Suppressor macrophage treated with lipopolysaccharide for 1 hour (primary cell): ENCODE results near the gene SSBP3.
"Not testable (repeated sequence)": the region's sequence is repeated elsewhere in the genome, so short reads cannot be mapped to it uniquely, and the experiment has no call there.

Experiments
- DNase-seq, 3 donors: peaks; one replicate each; pipeline ENCODE4 v3.0.0-alpha.2; 2020 to 2022

SSBP3 gene

DNA sequence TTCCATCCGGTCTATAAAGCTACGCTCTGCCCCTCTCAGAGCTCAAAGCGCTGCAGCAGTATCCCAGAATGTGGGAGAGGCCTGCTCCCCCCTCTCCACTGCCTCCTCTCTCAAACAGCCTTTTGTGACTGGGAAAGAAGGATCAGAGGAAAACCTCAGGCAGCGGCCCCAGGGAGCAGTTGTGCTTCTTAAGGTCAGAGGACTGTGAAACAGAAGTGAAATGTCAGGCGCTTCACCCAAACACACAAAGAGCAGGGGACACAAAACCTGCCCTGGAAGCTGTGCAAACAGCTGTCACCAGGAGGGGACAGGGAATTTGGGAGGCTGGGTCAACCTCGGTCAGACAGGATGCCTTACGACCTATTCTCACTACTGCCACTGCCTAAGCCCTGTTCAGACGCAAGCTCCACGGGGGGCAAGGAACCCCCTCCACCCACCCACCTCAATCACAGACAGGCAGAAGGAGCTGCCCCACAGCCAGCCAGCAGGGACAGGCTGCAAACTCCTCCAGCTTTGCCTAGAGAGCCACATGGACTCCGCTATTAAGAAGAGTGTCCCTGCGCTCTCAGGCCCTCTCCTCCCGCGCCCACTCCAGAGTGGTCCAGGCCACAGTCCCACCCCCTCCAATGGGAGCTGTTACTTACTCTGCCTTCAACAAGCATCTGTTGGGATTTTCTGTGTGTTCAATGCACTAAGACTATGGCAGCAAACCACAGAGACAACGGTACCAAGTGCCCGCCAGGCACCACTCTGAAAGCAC, 14.6 kb downstream of the SSBP3 start:
- DNase-seq, result no peak

DNA sequence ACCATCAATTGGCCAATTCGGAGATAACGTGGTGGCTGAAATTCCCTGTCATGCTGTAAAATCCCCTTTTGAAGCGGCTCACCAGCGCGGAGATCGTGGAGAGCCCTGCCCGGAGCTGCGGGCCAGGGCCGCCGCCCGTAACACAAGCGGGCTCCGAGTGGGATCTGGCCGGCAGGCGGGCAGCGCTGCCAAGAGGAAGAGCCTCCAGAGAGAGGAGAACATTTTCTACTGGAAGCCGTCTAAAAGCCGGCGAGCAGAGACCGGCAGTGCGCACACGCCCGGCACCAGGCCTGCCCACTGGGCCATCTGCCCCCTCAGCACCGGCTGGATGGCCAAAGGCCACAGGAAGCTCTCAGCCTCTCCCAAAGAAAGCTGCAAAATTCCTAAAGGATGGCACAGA, 15.5 kb downstream of the SSBP3 start:
- DNase-seq, result no peak

DNA sequence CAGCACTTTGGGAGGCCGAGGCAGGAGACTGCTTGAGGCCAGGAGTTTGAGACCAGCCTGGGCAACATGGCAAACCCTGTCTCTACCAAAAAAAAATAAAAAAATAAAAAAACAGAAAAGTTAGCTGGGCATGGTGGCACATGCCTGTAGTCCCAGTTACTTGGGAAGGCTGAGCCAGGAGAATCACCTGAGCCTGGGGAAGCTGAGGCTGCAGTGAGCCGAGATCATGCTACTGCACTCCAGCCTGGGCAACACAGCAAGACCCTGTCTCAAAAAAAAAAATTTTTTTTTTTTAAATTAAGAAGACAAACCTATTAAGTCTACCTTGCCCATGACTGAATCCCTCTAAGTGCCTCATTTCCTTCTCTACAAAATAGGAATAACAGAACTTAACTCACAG, 16.6 kb downstream of the SSBP3 start:
- DNase-seq, result not testable (repeated sequence)

DNA sequence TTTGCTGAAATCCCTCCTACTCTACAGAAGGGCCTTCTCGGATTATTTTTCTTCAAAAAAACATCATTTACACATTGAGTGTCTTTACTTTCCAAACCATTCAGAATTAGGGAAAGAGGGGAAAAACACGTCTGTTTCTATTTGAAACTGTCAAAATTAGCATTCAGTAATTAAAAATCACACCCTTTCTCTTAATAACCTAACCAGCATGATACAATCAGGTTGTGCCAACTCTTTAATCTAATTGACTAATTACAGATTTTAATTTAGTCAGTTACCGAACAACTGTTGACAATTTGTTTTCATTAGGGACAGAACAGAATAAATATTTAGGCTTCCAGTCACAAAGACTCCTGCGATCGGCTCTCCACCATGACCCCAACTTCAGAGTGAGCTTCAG, 18.8 kb downstream of the SSBP3 start:
- no peak for DNase-seq

DNA sequence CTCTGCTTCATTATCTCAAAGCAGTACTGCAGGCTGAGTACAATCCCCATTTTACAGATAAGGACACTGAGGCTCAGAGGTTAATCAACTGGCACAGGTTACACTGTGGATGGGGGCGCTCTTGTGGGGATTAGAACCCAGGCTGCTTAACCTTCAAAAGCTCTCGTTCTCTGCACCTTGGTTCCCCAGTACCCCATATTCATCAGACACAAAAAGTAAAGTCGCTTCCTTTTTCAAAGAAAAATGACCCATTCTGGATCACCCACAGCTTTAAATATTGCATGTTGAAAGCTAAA, 20.5 kb downstream of the SSBP3 start:
- DNase-seq, result no peak

DNA sequence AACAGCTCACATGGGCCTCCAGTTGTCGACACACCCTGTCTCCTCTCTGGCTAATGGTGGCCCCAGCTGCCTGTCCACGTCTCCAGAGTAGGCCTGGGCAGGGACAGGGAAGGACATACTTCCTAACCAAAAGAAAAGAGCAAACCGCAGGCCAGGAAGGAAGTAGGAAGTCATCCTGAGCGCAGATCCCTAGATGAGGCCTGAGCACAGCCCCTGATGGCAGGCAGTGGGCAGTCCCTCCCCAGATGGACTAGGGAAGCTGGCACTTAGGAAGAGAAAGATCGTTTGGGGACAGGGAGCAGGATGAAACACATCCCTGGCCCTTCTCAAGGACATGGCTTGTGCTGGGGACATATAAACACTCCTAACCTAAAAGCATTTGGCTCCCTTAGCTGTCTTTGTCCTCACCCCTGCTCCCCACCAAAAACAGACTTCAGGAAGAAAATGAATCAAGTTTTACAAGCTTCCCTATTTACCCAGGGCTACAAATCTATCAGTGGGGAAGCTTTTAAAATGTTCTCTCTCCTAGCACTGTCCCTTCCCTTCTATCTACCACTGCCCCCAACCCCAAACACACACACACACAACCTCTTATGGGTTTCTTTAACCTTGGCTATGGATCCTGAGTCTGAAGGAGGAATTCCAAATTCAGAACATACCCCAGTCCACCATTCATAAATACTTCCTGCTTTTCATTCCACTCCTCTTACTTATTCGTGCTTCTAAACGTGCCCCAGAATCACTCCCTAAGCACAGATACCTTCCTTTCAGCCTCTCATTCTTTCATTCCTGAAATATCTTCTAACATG, 21.1 kb downstream of the SSBP3 start:
- peak in 1 of 3 donors; percentile 22 for DNase-seq

DNA sequence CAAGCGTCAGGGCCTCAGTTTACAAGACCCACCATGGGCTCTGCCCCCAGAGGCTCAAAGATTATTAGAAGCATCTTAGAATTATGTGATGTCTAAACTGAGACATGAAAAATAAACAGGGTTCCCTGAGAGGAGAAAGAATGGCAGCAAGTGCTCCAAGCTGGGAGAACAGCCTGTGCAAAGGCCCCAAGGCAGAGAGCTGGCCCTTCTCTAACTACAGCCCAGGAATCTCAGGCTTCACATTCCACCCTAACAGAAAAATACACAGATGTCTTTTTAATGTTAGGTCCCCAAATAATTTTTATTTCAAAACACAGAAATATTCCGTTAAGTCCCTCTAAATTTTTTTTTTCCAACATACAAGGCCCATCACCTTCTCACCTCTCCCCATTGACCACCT, 21.7 kb downstream of the SSBP3 start:
- no peak for DNase-seq

DNA sequence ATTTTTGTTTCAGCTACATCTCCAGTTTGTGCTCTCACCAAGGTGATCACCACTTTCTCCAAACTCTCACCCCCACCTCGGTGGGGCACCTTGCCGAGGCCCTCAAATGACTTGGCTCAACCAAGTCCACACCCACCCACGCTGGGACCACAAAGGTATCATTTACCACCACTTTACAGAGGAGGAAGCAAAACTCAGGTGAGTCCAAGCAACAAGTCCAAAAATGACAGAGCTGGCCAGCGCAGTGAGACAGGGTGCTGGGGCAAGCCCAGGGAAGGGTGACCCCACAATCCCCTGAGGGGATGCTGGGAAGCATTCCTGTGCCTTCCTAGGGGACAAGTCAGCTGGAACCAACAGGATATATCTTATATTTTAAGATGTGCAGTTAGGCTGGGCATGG, 24.7 kb downstream of the SSBP3 start:
- DNase-seq, result no peak

DNA sequence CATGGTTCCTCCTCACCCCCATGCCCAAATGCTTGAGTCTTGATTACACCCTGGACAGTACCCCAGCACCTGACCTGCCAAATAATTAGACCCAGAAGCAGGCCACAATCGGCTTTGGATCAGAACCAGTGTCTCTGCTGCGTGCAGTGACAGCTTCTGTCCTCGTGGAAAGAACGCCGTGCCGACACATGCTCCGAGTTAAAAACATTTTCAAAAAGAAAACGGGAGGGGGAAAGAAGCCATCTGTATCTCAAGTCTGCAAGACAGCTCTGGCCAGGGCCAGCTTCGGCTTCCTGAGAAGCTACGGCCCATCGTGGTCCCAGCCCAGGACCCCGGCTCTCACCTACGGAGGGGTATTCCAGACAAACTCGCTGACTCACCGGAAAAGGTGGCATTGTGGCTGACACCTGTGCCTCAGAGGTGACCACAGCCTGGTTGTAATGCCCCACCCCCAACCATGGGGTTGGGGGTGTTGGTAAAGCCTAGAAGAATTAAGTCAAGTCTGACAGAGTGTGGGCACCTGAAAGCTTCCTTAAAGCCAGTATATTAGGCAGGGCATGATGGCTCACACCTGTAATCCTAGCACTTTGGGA, 25.8 kb downstream of the SSBP3 start:
- DNase-seq, result no peak

DNA sequence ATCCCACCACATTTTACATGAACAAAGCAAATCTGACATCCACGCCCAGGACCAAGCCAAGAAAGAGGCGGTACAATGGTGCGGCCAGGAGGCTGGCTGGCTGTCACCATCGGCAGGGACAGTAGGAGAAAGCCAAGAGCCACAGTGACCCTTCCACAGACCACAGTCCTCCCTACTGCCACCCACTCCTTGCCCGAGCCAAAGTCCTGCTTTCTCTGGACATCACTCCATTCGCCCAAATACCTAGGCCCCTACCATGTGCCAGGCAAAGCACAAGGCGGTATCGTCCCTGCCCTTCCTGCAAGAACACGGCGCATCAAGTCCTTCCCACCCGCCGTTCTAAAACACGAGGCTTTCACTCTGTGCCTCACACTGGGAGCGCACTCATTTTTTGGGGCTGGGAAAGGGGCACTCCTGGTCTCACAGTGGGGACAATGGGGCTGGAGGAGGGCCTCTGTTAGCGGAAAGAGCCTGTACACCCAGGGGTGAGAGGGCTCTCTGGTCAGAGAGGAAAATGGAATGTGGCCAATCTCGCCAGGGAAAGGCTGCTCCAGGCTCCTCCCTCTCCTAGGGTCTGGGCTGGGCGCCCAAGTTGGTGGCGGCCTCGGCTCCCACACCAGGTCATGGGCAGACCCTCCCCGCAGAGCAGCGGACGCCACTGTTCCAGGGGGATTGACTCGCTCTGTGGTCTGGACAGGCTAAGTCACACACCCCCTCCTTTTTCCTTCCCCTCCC, 26.5 kb downstream of the SSBP3 start:
- no peak for DNase-seq

DNA sequence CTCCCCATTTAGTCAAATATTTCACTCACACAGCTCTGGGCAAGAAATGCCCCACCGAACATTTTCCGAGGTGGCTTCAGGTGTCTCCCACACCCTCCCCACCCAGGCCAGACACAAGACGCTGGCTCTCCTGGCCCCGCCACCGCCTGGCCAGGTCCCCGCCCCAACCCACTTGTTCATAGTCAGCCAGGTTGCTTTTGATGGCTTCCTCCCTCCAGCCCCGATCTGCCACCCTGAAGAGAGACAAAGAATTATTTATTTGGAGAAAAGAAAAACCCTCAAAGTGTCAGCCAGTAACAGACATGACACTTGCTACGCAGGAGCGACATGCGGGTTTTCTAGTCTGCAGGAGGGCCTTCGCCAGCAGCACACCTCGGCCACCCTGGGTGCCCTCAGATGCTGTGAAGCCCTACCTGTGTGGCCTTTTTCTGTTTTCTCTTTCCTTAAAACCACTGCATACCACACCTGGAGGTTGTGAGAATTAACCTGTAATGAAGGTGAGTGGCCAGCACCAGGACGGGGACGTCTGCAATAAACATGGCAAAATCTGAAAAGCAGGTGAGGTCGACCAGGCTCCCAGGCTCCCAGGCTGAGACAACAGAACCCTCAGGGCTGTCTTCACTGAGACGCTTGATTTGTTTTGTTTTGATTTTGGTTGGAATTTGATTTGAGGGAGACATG, 27.2 kb downstream of the SSBP3 start:
- no peak for DNase-seq

DNA sequence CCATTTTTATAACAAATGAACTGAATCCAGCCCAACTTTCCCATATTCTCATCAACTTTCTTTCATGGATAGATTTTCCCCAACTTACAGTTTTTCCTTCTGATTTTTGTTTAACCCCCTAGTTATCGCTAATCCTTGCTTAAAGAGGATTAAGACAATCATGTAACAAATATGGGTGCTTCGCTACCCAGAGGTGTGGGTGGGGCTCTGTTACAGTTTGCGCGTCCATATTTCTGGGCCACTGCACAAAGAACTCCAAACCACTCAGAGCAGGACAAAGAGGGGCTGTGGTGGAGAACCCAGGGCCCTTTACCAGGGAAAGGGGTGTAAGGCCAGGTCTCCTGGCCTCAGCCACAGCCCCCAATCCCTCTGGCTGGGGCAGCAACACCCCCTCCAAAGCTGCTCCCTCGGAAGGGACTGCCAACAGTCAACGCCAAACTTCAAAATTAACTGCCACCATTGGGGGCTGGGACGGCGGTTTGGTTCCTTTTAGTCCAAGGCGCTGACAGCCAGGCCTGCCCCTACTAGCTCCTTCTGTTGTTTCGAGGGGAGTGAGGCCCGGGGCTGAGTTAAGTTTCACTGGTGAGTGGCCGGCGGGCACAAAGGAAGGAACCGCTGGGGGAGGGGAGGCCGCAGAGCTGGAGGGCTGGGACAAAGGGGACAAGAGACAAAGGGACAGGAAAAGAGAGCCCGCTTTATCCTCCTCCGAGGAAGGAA, 27.9 kb downstream of the SSBP3 start:
- DNase-seq, result peak in 1 of 3 donors; percentile 19

DNA sequence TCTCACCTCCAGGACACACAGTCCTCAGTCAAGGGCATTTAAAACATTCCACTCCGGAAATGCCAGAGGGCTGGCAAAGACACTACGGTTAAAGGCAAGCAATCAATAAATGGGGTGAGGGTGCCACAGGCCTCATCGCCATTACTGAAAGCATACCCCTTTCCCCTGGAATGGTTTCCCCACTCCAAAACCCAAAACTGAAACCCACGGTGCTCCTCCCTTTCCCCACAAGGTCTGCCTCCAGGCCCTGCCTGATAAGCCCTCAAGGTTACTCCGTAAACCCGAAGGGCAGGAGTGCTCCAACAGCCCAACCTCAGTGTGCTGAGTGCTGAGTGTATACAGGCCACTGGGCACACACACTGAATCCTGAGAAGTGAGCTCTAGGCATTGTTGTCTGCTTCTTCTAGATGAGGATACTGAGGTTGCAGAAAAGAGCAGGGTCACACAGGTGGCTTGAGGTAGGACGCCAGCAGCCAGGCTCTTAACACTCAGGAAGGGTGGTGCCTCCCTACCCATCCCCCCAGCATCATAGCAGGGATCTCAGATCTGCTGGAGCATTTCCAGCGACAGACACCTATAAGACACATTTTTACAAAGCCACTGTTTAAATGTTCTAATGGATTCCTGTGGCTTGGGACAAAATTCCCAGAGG, 29.0 kb downstream of the SSBP3 start:
- no peak for DNase-seq

DNA sequence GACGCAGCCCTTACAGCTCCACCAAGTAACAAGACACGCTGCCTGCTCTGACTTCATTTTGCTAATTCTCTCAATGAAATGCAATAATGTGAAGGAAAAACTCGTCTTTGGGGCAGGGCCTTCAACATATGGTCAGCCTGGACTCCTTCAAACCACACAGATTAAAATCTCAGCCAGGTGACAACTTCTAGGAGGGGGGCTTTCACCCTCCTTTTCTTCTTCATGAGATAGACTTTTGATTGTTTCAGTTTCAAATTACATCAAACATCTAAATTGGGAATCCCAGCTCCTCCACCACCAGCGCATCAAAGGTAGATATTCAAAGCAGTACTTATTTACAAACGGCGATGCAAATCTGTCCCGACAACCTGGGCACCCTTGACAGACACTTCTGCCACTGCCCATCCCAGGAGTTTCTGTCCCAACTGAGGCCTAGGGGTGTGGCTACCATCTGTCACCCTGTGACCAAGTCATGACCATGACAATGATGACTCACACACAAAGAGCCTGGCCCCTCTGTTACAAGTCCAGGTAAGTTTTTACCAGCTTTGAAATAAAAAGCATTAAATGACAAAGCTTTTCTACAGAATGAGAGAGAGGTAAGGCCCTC, 29.7 kb downstream of the SSBP3 start:
- DNase-seq, result peak in 1 of 3 donors; percentile 8

DNA sequence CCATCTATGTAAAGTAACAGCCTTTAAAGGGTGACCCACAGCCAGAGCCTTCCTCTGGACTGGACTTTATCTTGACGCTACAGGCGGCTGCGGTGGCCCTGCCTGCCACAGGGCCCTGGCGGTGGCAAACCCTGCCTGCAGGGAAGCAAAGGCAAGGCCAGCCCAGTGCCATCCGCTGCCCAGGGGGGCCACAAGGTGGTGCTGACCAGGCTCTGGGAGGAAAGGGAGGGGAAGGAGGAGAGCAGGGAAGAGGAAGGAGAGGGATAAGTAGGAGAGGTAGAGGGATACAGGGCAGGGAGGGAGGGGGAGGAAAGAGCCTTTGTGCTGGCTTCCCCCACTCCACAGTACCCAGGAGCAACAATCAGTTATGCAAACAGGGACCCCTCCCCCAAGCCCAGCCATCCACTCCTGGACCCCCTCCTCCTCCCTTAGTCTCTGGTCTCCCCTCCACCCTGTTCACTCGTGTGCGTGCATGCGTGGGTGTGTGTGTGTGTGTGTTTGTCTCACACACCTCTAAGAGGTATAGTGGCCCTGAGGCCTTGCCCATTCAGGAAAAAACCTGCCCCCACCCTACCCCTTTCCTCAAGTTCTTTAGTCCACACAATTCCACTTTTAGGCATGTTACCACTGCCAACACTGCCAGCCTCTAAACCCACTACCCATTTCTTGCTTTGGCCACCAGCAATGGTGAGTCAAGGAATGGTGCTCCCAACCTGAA, 30.3 kb downstream of the SSBP3 start:
- peak in 1 of 3 donors; percentile 6 for DNase-seq

DNA sequence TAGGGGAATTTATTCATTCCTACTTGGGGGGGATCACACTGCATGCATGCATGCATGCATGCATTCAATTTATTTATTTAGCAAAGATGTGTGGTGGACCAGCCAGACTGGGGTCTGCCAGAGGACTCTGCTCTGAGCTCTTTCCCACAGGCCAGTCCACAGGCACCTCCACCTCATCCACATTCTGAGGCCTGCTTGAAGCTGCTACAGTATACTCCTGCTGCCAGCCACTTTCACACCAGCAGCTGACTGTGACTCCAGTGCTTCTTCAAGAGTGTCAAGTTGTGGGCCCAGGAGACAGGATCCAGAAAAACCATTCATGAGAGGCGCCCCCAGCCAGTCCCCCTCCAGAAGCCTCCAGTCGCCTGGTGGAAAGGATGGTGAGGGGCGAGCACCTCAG, 30.9 kb downstream of the SSBP3 start:
- no peak for DNase-seq

DNA sequence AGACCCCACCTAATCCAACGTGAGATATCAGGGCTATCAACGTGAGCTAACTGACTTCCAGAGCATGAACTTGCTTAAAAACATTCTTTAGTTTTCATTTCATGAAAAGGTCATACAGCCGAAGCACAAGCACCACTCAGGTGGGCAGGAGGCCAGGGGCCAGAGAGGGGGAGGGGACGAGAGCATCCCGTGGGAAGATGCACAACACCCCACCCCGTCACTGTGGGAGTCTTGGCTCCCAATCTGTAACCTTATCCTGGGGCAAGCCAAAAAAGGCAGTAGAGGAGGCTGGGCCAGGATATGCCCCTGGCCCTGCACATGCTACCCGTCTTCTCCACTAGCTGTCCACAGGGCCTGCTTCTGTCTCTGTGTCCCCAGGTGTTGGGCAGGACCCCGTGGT, 31.4 kb downstream of the SSBP3 start:
- no peak for DNase-seq

DNA sequence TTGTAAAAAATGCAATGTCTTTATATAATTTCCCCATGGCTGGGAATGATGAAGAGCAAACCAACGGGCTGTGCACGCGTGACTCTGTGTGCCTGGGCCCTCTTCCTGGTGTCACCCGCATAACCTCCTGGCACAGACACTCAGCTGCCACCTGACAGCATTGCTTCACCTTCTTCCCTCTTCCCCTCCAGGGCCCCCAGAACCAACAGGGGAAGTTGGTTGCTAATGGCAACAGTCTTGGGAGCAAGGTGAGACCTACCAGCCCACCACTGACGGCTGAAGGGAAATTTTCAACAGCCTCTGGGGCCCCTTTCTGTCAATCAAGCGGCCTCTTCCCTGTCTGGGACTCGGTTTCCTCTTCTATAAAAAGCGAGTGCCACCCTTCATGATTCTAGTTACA, 33.2 kb downstream of the SSBP3 start:
- peak; percentile 14 to 32 (median 23) for DNase-seq

DNA sequence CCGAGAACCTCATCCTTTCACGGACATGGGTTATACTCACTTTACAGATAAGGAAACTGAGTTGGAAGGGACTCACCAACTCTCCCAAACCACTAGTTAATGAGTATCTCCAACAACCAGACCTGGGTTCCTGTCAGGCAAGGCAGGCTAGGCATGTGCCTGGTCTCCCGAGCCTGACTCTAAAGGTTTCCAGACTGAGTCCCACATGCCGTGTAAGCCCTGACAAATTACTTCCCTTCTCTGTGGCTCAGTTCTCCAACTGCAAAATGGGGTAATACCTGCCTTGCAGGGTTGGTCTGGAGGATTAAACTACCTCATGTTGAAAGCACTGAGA, 34.3 kb downstream of the SSBP3 start:
- peak in 2 of 3 donors; percentile 15 to 18 for DNase-seq
